Measurements from ENCODE around the gene MRPL32. TPM values are rescaled to one million over a fixed set of nuclear protein-coding genes. Genes with fewer than 3 reads are reported as not detected.
A peak's percentile ranks its signal among the peaks of the same experiment; 100 is the strongest.

Gene MRPL32
- total RNA-seq, 1 donor from 2014 or later: 71.2 TPM

DNA sequence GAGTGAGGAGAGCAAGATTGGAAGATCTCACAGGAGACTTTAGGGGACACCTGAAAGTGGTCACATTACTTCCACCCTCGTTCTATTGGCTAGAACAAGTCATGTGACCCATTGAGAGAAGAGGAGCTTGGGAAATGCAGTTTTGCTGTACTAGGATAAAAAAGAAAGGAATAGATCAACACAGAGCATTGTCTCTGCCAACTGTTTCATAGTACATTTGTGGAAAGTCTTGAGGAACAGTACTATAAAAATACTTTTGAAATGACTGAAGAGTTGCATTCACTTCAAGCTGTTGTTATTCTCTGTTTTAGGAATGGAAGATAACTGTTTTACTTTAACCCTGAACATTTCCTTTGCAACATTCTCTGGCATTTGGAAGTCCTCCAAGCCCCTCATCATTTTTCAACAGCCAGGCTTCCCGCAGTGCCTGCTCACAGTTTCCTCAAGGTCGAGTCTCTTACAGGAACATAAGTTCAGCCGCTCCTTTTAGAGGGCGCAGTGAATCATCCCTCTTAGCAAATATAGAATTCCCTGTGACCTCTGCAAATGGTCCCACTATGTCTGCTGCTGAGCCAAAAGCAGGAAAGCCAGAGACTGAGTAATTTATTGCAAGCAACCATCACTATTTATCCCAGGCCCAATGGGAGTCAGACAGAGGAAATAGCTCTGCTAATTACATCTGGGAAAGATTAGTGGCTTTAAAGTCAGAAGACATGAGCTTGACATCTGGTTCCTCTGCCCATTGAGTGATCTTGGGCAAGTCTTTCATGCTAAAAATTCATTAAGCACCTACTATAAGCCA is 40.7 kb downstream of the MRPL32 start:
- no peak overlapping the region for H3K4me3 ChIP-seq (ENCODE audit: insufficient read depth, low read depth, low read length)
- H3K4me1 Mint-ChIP-seq (ENCODE audit: low read depth, unreplicated experiment): peaks cover 9% of the 10 kb centered on the region
- H4K20me1 ChIP-seq (ENCODE audit: insufficient read depth, low read length): no peaks in the 10 kb centered on the region
- no peak overlapping the region for H3K9ac ChIP-seq (ENCODE audit: low read length)
- TF ChIP-seq, protein P1, sequence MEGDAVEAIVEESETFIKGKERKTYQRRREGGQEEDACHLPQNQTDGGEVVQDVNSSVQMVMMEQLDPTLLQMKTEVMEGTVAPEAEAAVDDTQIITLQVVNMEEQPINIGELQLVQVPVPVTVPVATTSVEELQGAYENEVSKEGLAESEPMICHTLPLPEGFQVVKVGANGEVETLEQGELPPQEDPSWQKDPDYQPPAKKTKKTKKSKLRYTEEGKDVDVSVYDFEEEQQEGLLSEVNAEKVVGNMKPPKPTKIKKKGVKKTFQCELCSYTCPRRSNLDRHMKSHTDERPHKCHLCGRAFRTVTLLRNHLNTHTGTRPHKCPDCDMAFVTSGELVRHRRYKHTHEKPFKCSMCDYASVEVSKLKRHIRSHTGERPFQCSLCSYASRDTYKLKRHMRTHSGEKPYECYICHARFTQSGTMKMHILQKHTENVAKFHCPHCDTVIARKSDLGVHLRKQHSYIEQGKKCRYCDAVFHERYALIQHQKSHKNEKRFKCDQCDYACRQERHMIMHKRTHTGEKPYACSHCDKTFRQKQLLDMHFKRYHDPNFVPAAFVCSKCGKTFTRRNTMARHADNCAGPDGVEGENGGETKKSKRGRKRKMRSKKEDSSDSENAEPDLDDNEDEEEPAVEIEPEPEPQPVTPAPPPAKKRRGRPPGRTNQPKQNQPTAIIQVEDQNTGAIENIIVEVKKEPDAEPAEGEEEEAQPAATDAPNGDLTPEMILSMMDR (IDR thresholded peaks at IDR 0.05; ENCODE audit: insufficient read depth, low read depth, low read length): no peak
- no peak for TF ChIP-seq EZH2 (IDR thresholded peaks at IDR 0.05; ENCODE audit: insufficient read depth, low read length)
- H3K27me3 Mint-ChIP-seq (ENCODE audit: low read depth, unreplicated experiment): peaks cover 8% of the 10 kb centered on the region
- no peaks in the 10 kb centered on the region for H3K9me3 Mint-ChIP-seq (ENCODE audit: unreplicated experiment)
- DNase-seq (ENCODE audit: low read depth): peak; percentile 99
- no peaks in the 10 kb centered on the region for H3K79me2 ChIP-seq (ENCODE audit: insufficient read depth, low read length)
- H3K4me2 ChIP-seq (ENCODE audit: low read length): peak overlapping the region; percentile 61
- no peaks in the 10 kb centered on the region for H3K27me3 ChIP-seq (ENCODE audit: insufficient read depth, low read length)
- H3K4me1 ChIP-seq (ENCODE audit: insufficient read depth, low read length): peaks cover 11% of the 10 kb centered on the region
- H3K27ac ChIP-seq (ENCODE audit: low read depth, low read length): peak overlapping the region; percentile 52
- peak overlapping the region; percentile 40 for H2AFZ ChIP-seq (ENCODE audit: low read depth, low read length)
- FAIRE-seq: peak; percentile 93
- H3K27ac Mint-ChIP-seq (ENCODE audit: unreplicated experiment): peak overlapping the region; percentile 47
- H3K4me3 Mint-ChIP-seq (ENCODE audit: unreplicated experiment): no peak overlapping the region
- H3K9me3 ChIP-seq (ENCODE audit: insufficient read depth, low read depth, low read length): no peaks in the 10 kb centered on the region
- H3K36me3 Mint-ChIP-seq (ENCODE audit: low read depth, unreplicated experiment): no peaks in the 10 kb centered on the region
- H3K36me3 ChIP-seq (ENCODE audit: insufficient read depth, low read length): no peaks in the 10 kb centered on the region

DNA sequence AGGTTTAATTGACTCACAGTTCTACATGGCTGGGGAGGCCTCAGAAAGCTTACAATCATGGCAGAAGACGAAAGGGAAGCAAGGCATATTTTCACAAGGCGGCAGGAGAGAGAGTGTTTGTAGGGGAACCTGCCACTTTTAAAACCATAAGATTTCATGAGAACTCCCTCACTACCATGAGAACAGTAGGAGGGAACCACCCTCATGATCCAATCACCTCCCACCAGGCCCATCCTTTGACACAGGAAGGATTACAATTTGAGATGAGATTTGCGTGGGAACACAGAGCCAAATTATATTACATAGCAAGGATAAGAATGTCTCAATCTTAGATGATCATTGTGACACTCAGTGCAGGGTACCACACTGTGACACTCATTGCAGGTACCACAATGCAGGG is 44.2 kb downstream of the MRPL32 start:
- peaks cover 9% of the 10 kb centered on the region for H3K4me1 Mint-ChIP-seq (ENCODE audit: low read depth, unreplicated experiment)
- H3K4me3 Mint-ChIP-seq (ENCODE audit: unreplicated experiment): no peak overlapping the region
- no peak overlapping the region for H3K27ac Mint-ChIP-seq (ENCODE audit: unreplicated experiment)
- Histone ChIP-seq H3K4me3 (ENCODE audit: insufficient read depth, low read depth, low read length) (no peak overlapping the region), H3K9me3 (ENCODE audit: insufficient read depth, low read depth, low read length) (no peaks in the 10 kb centered on the region), H2AFZ (ENCODE audit: low read depth, low read length) (no peak overlapping the region), H3K79me2 (ENCODE audit: insufficient read depth, low read length) (no peaks in the 10 kb centered on the region), H3K4me2 (ENCODE audit: low read length) (no peak overlapping the region), H3K36me3 (ENCODE audit: insufficient read depth, low read length) (no peaks in the 10 kb centered on the region), H3K4me1 (ENCODE audit: insufficient read depth, low read length) (peaks cover 11% of the 10 kb centered on the region), H3K9ac (ENCODE audit: low read length) (no peak overlapping the region), H3K27ac (ENCODE audit: low read depth, low read length) (no peak overlapping the region), H3K27me3 (ENCODE audit: insufficient read depth, low read length) (no peaks in the 10 kb centered on the region), H4K20me1 (ENCODE audit: insufficient read depth, low read length) (no peaks in the 10 kb centered on the region)
- no peak for TF ChIP-seq EZH2 (IDR thresholded peaks at IDR 0.05; ENCODE audit: insufficient read depth, low read length)
- TF ChIP-seq, protein P1 (IDR thresholded peaks at IDR 0.05; ENCODE audit: insufficient read depth, low read depth, low read length): no peak
- FAIRE-seq: no peak
- H3K27me3 Mint-ChIP-seq (ENCODE audit: low read depth, unreplicated experiment): peaks cover 10% of the 10 kb centered on the region
- no peak for DNase-seq (ENCODE audit: low read depth)
- H3K36me3 Mint-ChIP-seq (ENCODE audit: low read depth, unreplicated experiment): no peaks in the 10 kb centered on the region
- H3K9me3 Mint-ChIP-seq (ENCODE audit: unreplicated experiment): no peaks in the 10 kb centered on the region

DNA sequence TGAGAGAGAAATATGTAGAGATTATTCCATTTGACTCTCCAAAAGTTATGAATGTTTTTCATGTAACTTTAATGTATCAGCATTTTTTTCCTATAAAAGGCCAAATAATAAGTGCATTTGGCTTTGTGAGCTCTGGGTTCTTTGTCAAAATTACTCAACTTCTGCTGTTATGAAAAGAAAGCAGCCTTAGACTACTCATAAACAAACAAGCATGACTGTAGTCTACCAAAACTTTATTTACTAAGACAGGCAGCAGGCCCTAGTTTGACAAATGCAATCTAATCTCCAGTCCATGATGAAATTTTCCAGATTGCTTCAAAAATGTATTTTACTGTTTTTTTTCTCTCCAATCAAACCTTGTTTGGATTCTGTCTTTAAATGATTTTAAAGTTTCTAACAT is 46.3 kb downstream of the MRPL32 start:
- Mint-ChIP-seq H3K9me3 (ENCODE audit: unreplicated experiment) (peaks cover 4% of the 10 kb centered on the region), H3K27me3 (ENCODE audit: low read depth, unreplicated experiment) (peaks cover 12% of the 10 kb centered on the region), H3K4me3 (ENCODE audit: unreplicated experiment) (no peak overlapping the region), H3K36me3 (ENCODE audit: low read depth, unreplicated experiment) (no peaks in the 10 kb centered on the region), H3K27ac (ENCODE audit: unreplicated experiment) (no peak overlapping the region), H3K4me1 (ENCODE audit: low read depth, unreplicated experiment) (no peaks in the 10 kb centered on the region)
- FAIRE-seq (no peak), DNase-seq (ENCODE audit: low read depth) (no peak)
- H3K27me3 ChIP-seq (ENCODE audit: insufficient read depth, low read length): no peaks in the 10 kb centered on the region
- no peak overlapping the region for H3K4me3 ChIP-seq (ENCODE audit: insufficient read depth, low read depth, low read length)
- peaks cover 4% of the 10 kb centered on the region for H3K4me1 ChIP-seq (ENCODE audit: insufficient read depth, low read length)
- H4K20me1 ChIP-seq (ENCODE audit: insufficient read depth, low read length): no peaks in the 10 kb centered on the region
- H3K27ac ChIP-seq (ENCODE audit: low read depth, low read length): no peak overlapping the region
- TF ChIP-seq, protein P1 (IDR thresholded peaks at IDR 0.05; ENCODE audit: insufficient read depth, low read depth, low read length): no peak
- no peak for TF ChIP-seq EZH2 (IDR thresholded peaks at IDR 0.05; ENCODE audit: insufficient read depth, low read length)
- no peaks in the 10 kb centered on the region for H3K9me3 ChIP-seq (ENCODE audit: insufficient read depth, low read depth, low read length)
- no peaks in the 10 kb centered on the region for H3K36me3 ChIP-seq (ENCODE audit: insufficient read depth, low read length)
- H3K9ac ChIP-seq (ENCODE audit: low read length): no peak overlapping the region
- H3K4me2 ChIP-seq (ENCODE audit: low read length): no peak overlapping the region
- no peaks in the 10 kb centered on the region for H3K79me2 ChIP-seq (ENCODE audit: insufficient read depth, low read length)
- H2AFZ ChIP-seq (ENCODE audit: low read depth, low read length): no peak overlapping the region

Data from astrocyte (in vitro differentiated cells and primary cell).